GM12878 (cell line): ENCODE measurements around the gene TMEM175. TPM values are rescaled to one million over a fixed set of nuclear protein-coding genes. Genes with fewer than 3 reads are reported as not detected.

Source experiments
- ATAC-seq: fragments of 200-7000 bp; cut with Tn5 transposase; 3 replicates; pipeline ENCODE4 v1.9.1; 2020; ENCODE audit warnings: mild to moderate bottlenecking, moderate library complexity
- BruUV-seq: library from RNA; stranded (reverse); fragments of 400-500 nt; replicated peaks from 2 replicates; lab custom pipeline; 2021; lab: Mats Ljungman, UMichigan
- CTCF ChIA-PET: fragments of 300-600 bp; sonication (Branson Sonifier 250); formaldehyde crosslinking; extraction: SDS; loops from one replicate; lab custom pipeline; 2021; ENCODE audit warnings: inconsistent platforms; lab: Yijun Ruan, JAX
- POLR2A ChIA-PET: fragments of 350-600 bp; formaldehyde crosslinking; extraction: SDS; loops from one replicate; lab custom pipeline; 2021; ENCODE audit warnings: inconsistent platforms; lab: Charles Lee
- RAD21 ChIA-PET: fragments of 300-600 bp; sonication (Branson Sonifier 250); formaldehyde crosslinking; loops from one replicate; lab custom pipeline; 2023; ENCODE audit warnings: antibody characterized with exemption; ENCODE audit not compliant: unreplicated experiment; lab: Charles Lee
- SMC1A ChIA-PET: fragments of 300-600 bp; sonication (Branson Sonifier 250); formaldehyde crosslinking; loops from one replicate; lab custom pipeline; 2023; ENCODE audit not compliant: unreplicated experiment, uncharacterized antibody; lab: Charles Lee
- DNase-seq: peaks from one replicate; pipeline ENCODE4 v3.0.0-alpha.2; 2011; ENCODE audit warnings: low read depth, low spot score
- FAIRE-seq: peaks from 3 replicates; lab custom pipeline; 2011; peaks lifted over from hg19 to GRCh38; lab: Jason Lieb, UNC
- H2AFZ ChIP-seq: 2 replicates; pipeline ENCODE4 v1.6.0; 2011; ENCODE audit warnings: low read depth, low read length, control low read depth; ENCODE audit not compliant: control insufficient read depth
- H3K27ac ChIP-seq: 2 replicates; pipeline ENCODE4 v1.5.1; 2011; ENCODE audit warnings: control low read depth; ENCODE audit not compliant: control insufficient read depth, insufficient read depth
- H3K27me3 ChIP-seq, 2 experiments: replicated peaks in 1 of 2; 2 replicates each; pipeline versions ENCODE4 v1.6.0 to v1.6.1; 2011; ENCODE audit warnings: low read length in 1 of 2; ENCODE audit not compliant: control insufficient read depth in 2 of 2, insufficient read depth in 2 of 2
- H3K36me3 ChIP-seq, 2 experiments: 2 replicates each; pipeline ENCODE4 v1.5.1; 2011; ENCODE audit warnings: low read length in 1 of 2; ENCODE audit not compliant: control insufficient read depth in 2 of 2, insufficient read depth in 2 of 2
- H3K4me1 ChIP-seq: 2 replicates; pipeline ENCODE4 v1.6.1; 2011; ENCODE audit warnings: mild to moderate bottlenecking, low read length, moderate library complexity, mixed read lengths; ENCODE audit not compliant: control insufficient read depth, insufficient read depth
- H3K4me2 ChIP-seq: 2 replicates; pipeline ENCODE4 v1.6.0; 2011; ENCODE audit warnings: control low read depth; ENCODE audit not compliant: control insufficient read depth, insufficient read depth
- H3K4me3 ChIP-seq: fragments of 200-600 bp; sonication (generic); 2 replicates; pipeline ENCODE4 v1.5.1; 2016
- H3K79me2 ChIP-seq: 2 replicates; pipeline ENCODE4 v1.6.0; 2011; ENCODE audit warnings: low read length; ENCODE audit not compliant: control insufficient read depth, insufficient read depth
- H3K9ac ChIP-seq: 2 replicates; pipeline ENCODE4 v1.8.0; 2011; ENCODE audit warnings: low read length, control low read depth, mixed read lengths; ENCODE audit not compliant: control insufficient read depth, insufficient read depth
- H3K9me3 ChIP-seq: replicated peaks from 3 replicates; pipeline ENCODE4 v1.5.1; 2011; ENCODE audit warnings: mild to moderate bottlenecking, low read length; ENCODE audit not compliant: control insufficient read depth, insufficient read depth
- H4K20me1 ChIP-seq: 2 replicates; pipeline ENCODE4 v1.6.0; 2011; ENCODE audit not compliant: control insufficient read depth, insufficient read depth
- ASH2L ChIP-seq: fragments of 300-600, 200-600 bp; sonication (generic); IDR thresholded peaks from 2 replicates; pipeline ENCODE4 v1.6.1; 2017; ENCODE audit warnings: low read depth, mild to moderate bottlenecking, borderline replicate concordance
- CREM ChIP-seq: IDR thresholded peaks from 2 replicates; pipeline ENCODE4 v1.6.1; 2014; ENCODE audit warnings: antibody characterized with exemption, low read depth
- USF2 ChIP-seq: IDR thresholded peaks from 2 replicates; pipeline ENCODE4 v1.6.1; 2011; ENCODE audit warnings: low read depth, low read length, improper control_type of control experiment, borderline replicate concordance
- ZBED1 ChIP-seq: IDR thresholded peaks from 2 replicates; pipeline ENCODE4 v1.6.1; 2016; ENCODE audit warnings: borderline replicate concordance
- WGBS: methylation state at CpG from one replicate; pipeline ENCODE4 v1.1.6; 2016; ENCODE audit warnings: low lambda C conversion rate; ENCODE audit not compliant: insufficient replicate concordance, insufficient coverage; ENCODE audit errors: missing lambda C conversion rate; 5-methylcytosine and 5-hydroxymethylcytosine counted together
- in situ Hi-C: fragments of 300-500 bp; cut with MboI; formaldehyde crosslinking; loops from 9 replicates; pipeline ENCODE4 v1.14.3; 2018; ENCODE audit warnings: mixed read lengths
- intact Hi-C: fragments of 100-400 bp; cut with micrococcal nuclease; formaldehyde crosslinking; loops from one replicate; pipeline ENCODE4 v1.14.2; 2022; ENCODE audit not compliant: unreplicated experiment
- polyA plus RNA-seq, 11 experiments: library from polyadenylated mRNA; depleted of rRNA in 4 of 11; unstranded in 6 of 11; stranded (reverse) in 5 of 11; fragments of >200 nt; fragmentation: Nextera tagmentation in 4 of 11; fragmentation: Illumina TruSeq in 1 of 11; extraction: Ambion mirVana in 4 of 11; extraction: Trizol in 1 of 11; gene quantifications; 1 replicate in 1 of 11; 2 replicates in 10 of 11; pipeline versions ENCODE4 v1.2.1 to v1.2.3, GENCODE V29; 2011 to 2016; ENCODE audit warnings: inconsistent platforms in 2 of 11, missing spikeins in 2 of 11, low read depth in 1 of 11
- total RNA-seq, 4 experiments: library from RNA; depleted of rRNA in 3 of 4; stranded (reverse); fragments of >200 nt in 3 of 4; fragmentation: Illumina TruSeq in 1 of 4; extraction: Trizol in 1 of 4; gene quantifications; 2 replicates each; pipeline versions ENCODE4 v1.2.1 to v1.2.3, GENCODE V29; 2013 to 2021

TMEM175 gene
- total and polyA plus RNA-seq, 10 of the 15 experiments (the other 5 are each of a cell fraction or from before 2014, with no cell fraction given) = 0.11 to 39.5 (median 22.3) TPM

DNA sequence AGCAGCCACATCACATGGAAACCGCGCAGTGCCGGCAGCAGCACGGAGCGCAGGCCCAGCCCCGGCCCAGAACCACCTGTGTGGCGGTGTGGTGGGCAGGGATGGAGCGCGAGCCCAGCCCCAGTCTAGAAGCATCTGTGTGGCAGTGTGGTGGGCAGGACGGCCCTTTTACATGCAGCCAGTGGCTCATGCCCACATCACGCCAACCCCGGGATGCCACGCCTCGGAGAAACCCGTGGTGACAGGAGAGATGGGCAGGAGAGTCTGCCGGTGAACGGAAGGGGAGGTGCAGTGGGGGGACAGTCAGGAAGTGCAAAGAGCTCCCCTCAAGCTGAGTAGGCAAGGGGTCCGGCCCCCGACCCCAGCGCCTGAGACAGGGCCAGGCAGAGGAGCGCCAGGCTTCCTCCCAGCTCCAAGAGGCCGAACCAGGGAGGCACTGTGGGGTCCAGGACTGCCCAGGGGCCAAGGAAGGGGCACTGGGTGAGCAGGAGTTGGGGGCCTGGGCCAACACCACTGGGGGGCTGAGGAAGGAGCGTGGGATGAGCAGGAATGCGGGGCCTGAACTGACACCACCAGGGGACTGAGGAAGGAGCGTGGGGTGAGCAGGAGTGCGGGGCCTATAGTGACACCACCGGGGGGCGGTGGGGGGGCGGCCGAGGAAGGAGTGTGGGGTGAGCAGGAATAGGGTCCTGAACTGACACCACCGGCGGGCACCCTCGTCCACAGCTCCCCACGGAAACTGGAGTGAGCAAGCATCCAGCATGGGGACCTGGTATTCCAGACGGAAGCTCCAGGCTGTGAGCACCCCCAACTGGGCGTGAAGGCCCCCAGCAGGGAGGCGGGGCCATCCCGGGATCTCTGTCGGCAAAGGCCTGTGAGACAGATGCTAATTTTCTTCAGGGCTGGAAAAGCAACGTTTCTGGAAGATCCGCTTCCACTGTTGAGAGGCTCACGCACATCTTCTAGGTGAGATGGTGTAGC lies 28.9 kb upstream of the TMEM175 start:
- ChIA-PET CTCF (no interaction called here), POLR2A (no interaction called here), SMC1A (no interaction called here), RAD21 (no interaction called here)
- 96% methylated on average over 38 of the region's 42 CpGs for WGBS
- H3K4me2 ChIP-seq = no peak overlapping the region
- DNase-seq (no peak), FAIRE-seq (no peak), ATAC-seq (no peak)
- H3K27me3 ChIP-seq = no peaks in the 10 kb centered on the region
- H3K4me1 ChIP-seq = no peaks in the 10 kb centered on the region
- H4K20me1 ChIP-seq = no peaks in the 10 kb centered on the region
- H3K36me3 ChIP-seq = peaks cover 0 to 42% of the 10 kb centered on the region in 2 experiments; a peak in 3 of 4 replicates
- intact Hi-C loops (no loop called here), in situ Hi-C loops (no loop called here)
- H3K9me3 ChIP-seq = no peaks in the 10 kb centered on the region; the same call in 2 of the 3 replicates
- BruUV-seq = no TSS peak
- H3K27ac ChIP-seq = no peak overlapping the region
- H3K4me3 ChIP-seq = no peak overlapping the region
- no peak overlapping the region for H3K9ac ChIP-seq
- no peak for TF ChIP-seq ASH2L
- no peak for TF ChIP-seq CREM
- TF ChIP-seq USF2 = no peak
- TF ChIP-seq ZBED1 = no peak
- H3K79me2 ChIP-seq = no peaks in the 10 kb centered on the region; the same call in 1 of the 2 replicates
- no peak overlapping the region for H2AFZ ChIP-seq
